Skeletal muscle tissue (tissue), 4 donors: ENCODE results near the gene ADCY3. TPM values are rescaled to one million over a fixed set of nuclear protein-coding genes. Genes with fewer than 3 reads are reported as not detected.
"Not testable (repeated sequence)": the region's sequence is repeated elsewhere in the genome, so short reads cannot be mapped to it uniquely, and the experiment has no call there.

Source experiments
- H3K27ac ChIP-seq: one replicate; pipeline ENCODE4 v1.7.0; 2013; ENCODE audit warnings: mild to moderate bottlenecking, low read depth, low read length, inconsistent platforms
- H3K27me3 ChIP-seq, 3 donors: one replicate each; pipeline ENCODE4 v1.7.0; 2013; ENCODE audit warnings: low read length in 3 of 3; ENCODE audit not compliant: control insufficient read depth in 3 of 3, insufficient read depth in 3 of 3
- H3K36me3 ChIP-seq, 3 donors: one replicate each; pipeline ENCODE4 v1.7.0; 2013; ENCODE audit warnings: low read length in 3 of 3; ENCODE audit not compliant: control insufficient read depth in 3 of 3, insufficient read depth in 3 of 3
- H3K4me1 ChIP-seq, 3 donors: one replicate each; pipeline ENCODE4 v1.7.0; 2013; ENCODE audit warnings: low read length in 3 of 3, mild to moderate bottlenecking in 3 of 3; ENCODE audit not compliant: control insufficient read depth in 3 of 3, insufficient read depth in 3 of 3
- H3K4me3 ChIP-seq, 3 donors: one replicate each; pipeline ENCODE4 v1.7.0; 2013; ENCODE audit warnings: low read length in 3 of 3
- H3K9ac ChIP-seq, 3 donors: one replicate each; pipeline ENCODE4 v1.7.0; 2013; ENCODE audit warnings: low read length in 3 of 3, mild to moderate bottlenecking in 3 of 3, moderate library complexity in 2 of 3, low read depth in 1 of 3
- H3K9me3 ChIP-seq, 3 donors: one replicate each; pipeline ENCODE4 v1.7.0; 2013; ENCODE audit warnings: low read length in 3 of 3; ENCODE audit not compliant: control insufficient read depth in 3 of 3
- total RNA-seq: library from RNA; depleted of rRNA; stranded (reverse); fragments of >200 nt; gene quantifications from one replicate; pipeline ENCODE4 v1.2.3, GENCODE V29; 2014
- donor health status: Osteomylitis.

ADCY3 gene
- total RNA-seq, 1 donor from 2014 or later = 13.6 TPM

GRCh38 chr2:24837996-24838513, 82.0 kb downstream of the ADCY3 start:
- Histone ChIP-seq H3K4me3 (no peak overlapping the region), H3K9me3 (no peaks in the 10 kb centered on the region), H3K27me3 (peaks cover 0 to 4% (median 2%) of the 10 kb centered on the region in 3 donors), H3K27ac (no peak overlapping the region), H3K4me1 (no peaks in the 10 kb centered on the region), H3K9ac (no peak overlapping the region), H3K36me3 (peaks cover 0 to 9% (median 3%) of the 10 kb centered on the region in 3 donors)

GRCh38 chr2:24836706-24837105, 83.3 kb downstream of the ADCY3 start:
- peaks cover 0 to 7% (median 2%) of the 10 kb centered on the region in 3 donors for H3K27me3 ChIP-seq
- no peaks in the 10 kb centered on the region for H3K9me3 ChIP-seq
- H3K9ac ChIP-seq = no peak overlapping the region
- no peak overlapping the region for H3K27ac ChIP-seq
- H3K4me3 ChIP-seq = no peak overlapping the region
- peaks cover 0 to 6% (median 5%) of the 10 kb centered on the region in 3 donors for H3K4me1 ChIP-seq
- peaks cover 0 to 11% (median 3%) of the 10 kb centered on the region in 3 donors for H3K36me3 ChIP-seq

- Histone ChIP-seq H3K27ac (no peak overlapping the region), H3K27me3 (peaks cover 0 to 4% (median 2%) of the 10 kb centered on the region in 3 donors), H3K36me3 (peaks cover 0 to 11% (median 3%) of the 10 kb centered on the region in 3 donors), H3K9ac (no peak overlapping the region), H3K4me3 (no peak overlapping the region), H3K9me3 (no peaks in the 10 kb centered on the region), H3K4me1 (peaks cover 0 to 6% (median 5%) of the 10 kb centered on the region in 3 donors)
These were observed 83.8 kb downstream of the ADCY3 start for GRCh38 chr2:24836206-24836605.

DNA sequence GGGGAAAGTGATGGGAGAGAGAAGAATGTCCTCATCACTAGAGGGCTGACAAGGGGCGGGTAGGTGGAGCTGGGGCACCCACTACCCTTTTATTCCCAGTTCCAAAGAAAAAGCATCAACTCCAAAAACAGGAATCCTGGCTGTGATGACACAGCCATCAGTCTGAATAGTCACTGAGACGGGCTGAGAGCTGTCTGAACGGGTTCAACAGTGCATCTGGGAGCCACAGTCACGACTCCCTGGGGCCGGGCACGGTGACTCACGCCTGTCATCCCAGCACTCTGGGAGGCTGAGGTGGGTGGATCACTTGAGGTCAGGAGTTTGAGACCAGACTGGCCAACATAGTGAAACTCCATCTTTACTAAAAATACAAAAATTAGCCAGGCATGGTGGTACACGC, 84.6 kb downstream of the ADCY3 start:
- H3K4me1 ChIP-seq, H3K9ac ChIP-seq, H3K4me3 ChIP-seq, H3K27ac ChIP-seq, H3K9me3 ChIP-seq, H3K27me3 ChIP-seq: not testable (repeated sequence)
- peaks cover 0 to 11% (median 3%) of the 10 kb centered on the region in 3 donors for H3K36me3 ChIP-seq

GRCh38 chr2:24834733-24835395, 85.2 kb downstream of the ADCY3 start:
- Histone ChIP-seq H3K36me3 (peaks cover 0 to 11% (median 3%) of the 10 kb centered on the region in 3 donors), H3K27me3 (peaks cover 0 to 4% (median 0%) of the 10 kb centered on the region in 3 donors), H3K9me3 (no peaks in the 10 kb centered on the region), H3K9ac (no peak overlapping the region), H3K4me1 (peaks cover 0 to 6% (median 5%) of the 10 kb centered on the region in 3 donors), H3K4me3 (no peak overlapping the region), H3K27ac (no peak overlapping the region)

- Histone ChIP-seq H3K27ac (no peak overlapping the region), H3K9me3 (no peaks in the 10 kb centered on the region), H3K36me3 (peaks cover 0 to 11% (median 3%) of the 10 kb centered on the region in 3 donors), H3K27me3 (peaks cover 0 to 4% (median 0%) of the 10 kb centered on the region in 3 donors), H3K9ac (no peak overlapping the region), H3K4me1 (peaks cover 0 to 6% (median 5%) of the 10 kb centered on the region in 3 donors), H3K4me3 (no peak overlapping the region)
These were observed 86.0 kb downstream of the ADCY3 start for GRCh38 chr2:24833821-24834732.

DNA sequence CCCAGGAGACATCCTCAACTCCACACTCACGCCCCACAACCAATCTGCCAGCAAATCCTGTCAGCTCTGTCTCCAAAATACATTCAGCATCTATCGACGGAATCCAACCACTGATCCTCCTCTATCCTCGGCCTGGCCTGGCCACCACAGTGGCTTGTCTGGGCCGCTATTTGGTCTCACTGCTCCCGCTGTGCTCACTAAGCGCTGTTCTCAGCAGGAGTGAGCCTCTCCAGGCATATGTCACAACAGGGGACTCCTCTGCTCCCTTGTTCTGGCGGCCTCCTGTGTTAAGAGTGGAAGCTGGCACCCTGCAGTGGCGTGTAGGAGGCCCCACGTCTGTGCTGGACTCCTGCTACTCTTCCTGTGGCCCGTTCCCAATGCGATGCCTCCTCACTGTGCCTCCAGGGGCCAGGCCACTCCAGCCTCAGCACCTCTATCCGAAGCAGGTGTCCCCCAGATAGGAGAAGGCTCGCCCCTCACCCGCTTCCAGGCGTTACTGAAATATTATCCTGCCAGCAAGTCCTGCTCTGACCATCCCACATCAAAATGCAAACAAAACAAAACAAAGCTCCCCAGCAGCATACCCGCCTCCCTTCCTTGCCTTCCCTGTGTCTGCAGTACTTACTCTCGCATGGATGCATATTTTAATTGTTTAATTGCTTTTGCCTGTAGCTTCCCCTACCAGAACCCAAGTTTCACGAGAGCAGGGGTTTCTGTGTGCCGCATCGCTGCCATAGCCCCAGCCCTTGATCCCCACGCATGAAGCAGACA, 86.9 kb downstream of the ADCY3 start:
- Histone ChIP-seq H3K4me3 (no peak overlapping the region), H3K36me3 (peaks cover 0 to 11% (median 2%) of the 10 kb centered on the region in 3 donors), H3K27me3 (peaks cover 0 to 4% (median 3%) of the 10 kb centered on the region in 3 donors), H3K9me3 (no peaks in the 10 kb centered on the region), H3K4me1 (peaks cover 1 to 6% (median 6%) of the 10 kb centered on the region in 3 donors), H3K27ac (no peak overlapping the region), H3K9ac (no peak overlapping the region)

DNA sequence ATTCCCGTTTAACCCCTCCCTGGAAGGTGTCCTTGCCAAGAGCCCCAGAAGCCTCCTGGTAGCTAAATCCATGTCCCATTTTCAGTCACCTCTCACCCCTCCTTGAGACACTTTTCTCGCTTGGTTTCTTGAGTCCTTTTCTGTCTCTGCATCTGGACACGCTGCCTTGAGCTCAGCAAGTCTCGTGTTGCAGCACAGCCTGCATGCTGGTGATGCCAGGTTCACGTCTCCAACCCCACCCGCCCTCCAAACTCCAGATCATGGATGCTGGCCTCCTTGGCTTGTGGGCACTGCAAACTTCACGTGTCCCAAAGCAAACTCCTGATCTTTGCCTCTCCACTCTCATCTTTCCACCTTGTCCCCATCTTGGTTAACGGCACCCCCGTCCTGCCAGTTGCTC, 87.5 kb downstream of the ADCY3 start:
- peaks cover 0 to 11% (median 1%) of the 10 kb centered on the region in 3 donors for H3K36me3 ChIP-seq

GRCh38 chr2:24832073-24832461, 88.0 kb downstream of the ADCY3 start:
- Histone ChIP-seq H3K36me3 (peaks cover 0 to 9% (median 1%) of the 10 kb centered on the region in 3 donors), H3K27me3 (peaks cover 0 to 8% (median 3%) of the 10 kb centered on the region in 3 donors), H3K4me3 (no peak overlapping the region), H3K4me1 (peaks cover 11 to 17% (median 16%) of the 10 kb centered on the region in 3 donors), H3K27ac (no peak overlapping the region), H3K9me3 (no peaks in the 10 kb centered on the region), H3K9ac (no peak overlapping the region)

More for the DNA sequence above, 87.5 kb downstream of the ADCY3 start:
- Histone ChIP-seq H3K27me3 (peaks cover 0 to 8% (median 3%) of the 10 kb centered on the region in 3 donors), H3K9me3 (no peaks in the 10 kb centered on the region), H3K4me1 (peaks cover 7 to 12% (median 11%) of the 10 kb centered on the region in 3 donors), H3K9ac (peak overlapping the region in 1 of 3 donors; percentile 16), H3K27ac (no peak overlapping the region), H3K4me3 (no peak overlapping the region)
